ENCODE data around the gene MEDAG. TPM values are rescaled to one million over a fixed set of nuclear protein-coding genes. Genes with fewer than 3 reads are reported as not detected.

MEDAG gene
- total RNA-seq, 3 donors from 2014 or later: 0.46 to 11.0 (median 8.9) TPM

DNA sequence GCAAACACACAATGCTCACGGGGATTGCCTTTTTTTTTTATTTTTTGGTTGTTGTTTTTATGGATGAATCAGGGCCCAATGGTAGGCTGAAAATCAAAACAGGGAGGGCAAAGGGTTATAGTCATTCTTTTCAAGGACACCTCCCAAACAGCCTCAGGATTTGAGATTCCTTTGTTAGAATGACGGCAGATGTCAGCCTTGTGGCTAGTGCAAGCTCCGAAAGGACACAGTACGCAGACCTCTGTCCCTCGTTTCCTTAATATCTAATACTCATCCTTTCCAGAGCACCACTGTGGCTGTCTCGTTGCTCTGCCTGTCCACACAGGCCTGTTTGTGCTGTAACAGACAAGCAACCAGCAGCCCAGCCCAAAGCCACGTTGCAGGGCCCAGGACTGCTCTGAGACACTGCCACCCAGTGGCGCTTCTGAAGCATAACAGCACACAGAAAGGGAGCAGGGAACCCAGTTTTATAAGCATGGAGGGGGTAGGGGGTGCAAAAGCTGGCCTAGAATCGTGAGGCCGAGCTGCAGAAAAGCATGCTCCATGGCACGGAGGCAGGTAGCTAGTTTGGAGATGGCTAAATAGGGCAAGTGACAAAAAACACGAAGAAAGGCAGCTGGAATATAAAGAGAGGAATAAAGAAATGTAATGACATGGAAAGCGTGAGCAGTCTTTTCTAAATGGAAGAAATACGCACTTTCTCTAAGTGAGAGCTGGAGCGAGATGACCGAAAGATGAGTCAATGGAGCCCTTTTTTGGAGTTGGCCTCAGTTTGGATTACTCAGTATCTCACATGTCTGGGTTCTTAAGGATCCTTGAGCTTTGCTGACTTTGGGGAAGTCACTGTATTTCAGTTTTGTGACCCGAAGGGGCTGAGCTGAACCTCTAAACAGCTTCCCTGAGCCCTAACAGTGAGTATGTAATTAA is 40.7 kb upstream of the MEDAG start:
- ATAC-seq: peak; percentile 94
- peaks cover 6% of the 10 kb centered on the region for H3K4me1 ChIP-seq (ENCODE audit: low read depth)
- H3K36me3 ChIP-seq (ENCODE audit: low read depth): no peaks in the 10 kb centered on the region
- TF ChIP-seq CTCF (IDR thresholded peaks at IDR 0.05): peak; percentile 79
- intact Hi-C loops (cut with DNase I, micrococcal nuclease): loop anchor here in 1 of 2 donors (5.0 kb wide), 1 partner anchor 733 kb away; no protein-coding TSS in a partner anchor
- H3K4me3 ChIP-seq: no peak overlapping the region
- H3K9me3 ChIP-seq: no peaks in the 10 kb centered on the region
- peak; percentile 65 to 82 (median 73) for DNase-seq

GRCh38 chr13:30866677-30867076 is 39.4 kb upstream of the MEDAG start:
- H3K9me3 ChIP-seq: no peaks in the 10 kb centered on the region
- H3K4me3 ChIP-seq: no peak overlapping the region
- TF ChIP-seq CTCF (IDR thresholded peaks at IDR 0.05): no peak
- ATAC-seq (no peak), DNase-seq (no peak)
- H3K36me3 ChIP-seq (ENCODE audit: low read depth): no peaks in the 10 kb centered on the region
- intact Hi-C loops (cut with DNase I, micrococcal nuclease): loop anchor here in 1 of 2 donors (5.0 kb wide), 1 partner anchor 734 kb away; no protein-coding TSS in a partner anchor
- H3K4me1 ChIP-seq (ENCODE audit: low read depth): peaks cover 6% of the 10 kb centered on the region

GRCh38 chr13:30867089-30867669 is 38.9 kb upstream of the MEDAG start:
- no peaks in the 10 kb centered on the region for H3K9me3 ChIP-seq
- no peaks in the 10 kb centered on the region for H3K36me3 ChIP-seq (ENCODE audit: low read depth)
- no peak for TF ChIP-seq CTCF (IDR thresholded peaks at IDR 0.05)
- intact Hi-C loops (cut with DNase I, micrococcal nuclease): loop anchor here in 1 of 2 donors (5.0 kb wide), 1 partner anchor 735 kb away; no protein-coding TSS in a partner anchor
- DNase-seq: no peak
- ATAC-seq: no peak
- no peak overlapping the region for H3K4me3 ChIP-seq
- H3K4me1 ChIP-seq (ENCODE audit: low read depth): peaks cover 6% of the 10 kb centered on the region

GRCh38 chr13:30868799-30869470 is 37.1 kb upstream of the MEDAG start:
- H3K4me1 ChIP-seq (ENCODE audit: low read depth): peaks cover 6% of the 10 kb centered on the region
- no peaks in the 10 kb centered on the region for H3K36me3 ChIP-seq (ENCODE audit: low read depth)
- H3K4me3 ChIP-seq: no peak overlapping the region
- ATAC-seq (no peak), DNase-seq (no peak)
- no peak for TF ChIP-seq CTCF (IDR thresholded peaks at IDR 0.05)
- no peaks in the 10 kb centered on the region for H3K9me3 ChIP-seq
- intact Hi-C loops (cut with DNase I, micrococcal nuclease): loop anchor here in 1 of 2 donors (5.0 kb wide), 1 partner anchor 737 kb away; no protein-coding TSS in a partner anchor

- Histone ChIP-seq H3K9me3 (no peaks in the 10 kb centered on the region), H3K4me1 (ENCODE audit: low read depth) (peaks cover 6% of the 10 kb centered on the region), H3K36me3 (ENCODE audit: low read depth) (no peaks in the 10 kb centered on the region), H3K4me3 (no peak overlapping the region)
- no peak for TF ChIP-seq CTCF (IDR thresholded peaks at IDR 0.05)
- intact Hi-C loops (cut with DNase I, micrococcal nuclease): loop anchor here in 1 of 2 donors (5.0 kb wide), 1 partner anchor 737 kb away; no protein-coding TSS in a partner anchor
- DNase-seq (no peak), ATAC-seq (no peak)
These were observed 36.6 kb upstream of the MEDAG start for GRCh38 chr13:30869491-30869890.
